Kidney epithelial cell (primary cell): ENCODE results near the gene CSN1S1. TPM values are rescaled to one million over a fixed set of nuclear protein-coding genes. Genes with fewer than 3 reads are reported as not detected.

Experiments used
- DNase-seq: peaks from one replicate; pipeline ENCODE4 v3.0.0-alpha.2; 2010; ENCODE audit warnings: low read depth
- H3K27me3 ChIP-seq: 2 replicates; pipeline ENCODE4 v1.6.0; 2011; ENCODE audit warnings: low read length; ENCODE audit not compliant: control insufficient read depth, insufficient read depth
- H3K36me3 ChIP-seq: 2 replicates; pipeline ENCODE4 v1.5.1; 2011; ENCODE audit warnings: low read length; ENCODE audit not compliant: control insufficient read depth, insufficient read depth
- H3K4me3 ChIP-seq: 2 replicates; pipeline ENCODE4 v1.5.1; 2011; ENCODE audit warnings: low read depth, mild to moderate bottlenecking, control low read depth, low read length
- total RNA-seq: library from RNA; depleted of rRNA; stranded (reverse); fragments of >200 nt; gene quantifications from 2 replicates; pipeline ENCODE4 v1.2.3, GENCODE V29; 2015
- TF ChIP-seq, protein P1 (sequence below): IDR thresholded peaks from 2 replicates; pipeline ENCODE4 v1.5.1; 2011; ENCODE audit warnings: mild to moderate bottlenecking, moderate library complexity, low read length, control low read depth, inconsistent platforms; ENCODE audit not compliant: insufficient read depth, poor library complexity, severe bottlenecking

CSN1S1 gene, protein sequence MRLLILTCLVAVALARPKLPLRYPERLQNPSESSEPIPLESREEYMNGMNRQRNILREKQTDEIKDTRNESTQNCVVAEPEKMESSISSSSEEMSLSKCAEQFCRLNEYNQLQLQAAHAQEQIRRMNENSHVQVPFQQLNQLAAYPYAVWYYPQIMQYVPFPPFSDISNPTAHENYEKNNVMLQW
- total RNA-seq: not detected in 2 replicates

DNA sequence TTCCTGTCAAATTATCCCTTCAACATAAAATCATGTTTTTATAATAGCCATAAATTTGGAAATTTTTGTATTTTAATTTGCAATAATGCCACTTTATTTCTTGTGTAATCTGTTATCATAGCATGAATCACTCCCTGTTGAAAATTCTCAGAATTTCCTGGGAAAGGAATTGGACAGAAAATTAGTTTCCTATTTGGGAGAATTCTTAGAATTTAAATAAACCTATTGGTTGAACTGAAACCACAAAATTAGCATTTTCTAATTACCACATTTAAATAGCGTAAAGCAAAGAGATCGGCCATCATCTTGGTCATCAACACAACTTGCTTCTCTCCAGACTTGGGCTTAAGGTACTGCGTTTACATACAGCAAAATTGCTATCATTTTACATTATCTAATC lies at the start of gene CSN1S1:
CSN1S1 (plus strand) TSS at position 301 of the 400 bp plus-strand sequence. CDS start 1,488 bp downstream, outside the sequence.
- no peak for DNase-seq
- no peaks in the 10 kb centered on the region for H3K27me3 ChIP-seq
- H3K36me3 ChIP-seq: no peaks in the 10 kb centered on the region
- no peak within 1 kb of the TSS for H3K4me3 ChIP-seq
- TF ChIP-seq, protein P1, sequence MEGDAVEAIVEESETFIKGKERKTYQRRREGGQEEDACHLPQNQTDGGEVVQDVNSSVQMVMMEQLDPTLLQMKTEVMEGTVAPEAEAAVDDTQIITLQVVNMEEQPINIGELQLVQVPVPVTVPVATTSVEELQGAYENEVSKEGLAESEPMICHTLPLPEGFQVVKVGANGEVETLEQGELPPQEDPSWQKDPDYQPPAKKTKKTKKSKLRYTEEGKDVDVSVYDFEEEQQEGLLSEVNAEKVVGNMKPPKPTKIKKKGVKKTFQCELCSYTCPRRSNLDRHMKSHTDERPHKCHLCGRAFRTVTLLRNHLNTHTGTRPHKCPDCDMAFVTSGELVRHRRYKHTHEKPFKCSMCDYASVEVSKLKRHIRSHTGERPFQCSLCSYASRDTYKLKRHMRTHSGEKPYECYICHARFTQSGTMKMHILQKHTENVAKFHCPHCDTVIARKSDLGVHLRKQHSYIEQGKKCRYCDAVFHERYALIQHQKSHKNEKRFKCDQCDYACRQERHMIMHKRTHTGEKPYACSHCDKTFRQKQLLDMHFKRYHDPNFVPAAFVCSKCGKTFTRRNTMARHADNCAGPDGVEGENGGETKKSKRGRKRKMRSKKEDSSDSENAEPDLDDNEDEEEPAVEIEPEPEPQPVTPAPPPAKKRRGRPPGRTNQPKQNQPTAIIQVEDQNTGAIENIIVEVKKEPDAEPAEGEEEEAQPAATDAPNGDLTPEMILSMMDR: no peak

DNA sequence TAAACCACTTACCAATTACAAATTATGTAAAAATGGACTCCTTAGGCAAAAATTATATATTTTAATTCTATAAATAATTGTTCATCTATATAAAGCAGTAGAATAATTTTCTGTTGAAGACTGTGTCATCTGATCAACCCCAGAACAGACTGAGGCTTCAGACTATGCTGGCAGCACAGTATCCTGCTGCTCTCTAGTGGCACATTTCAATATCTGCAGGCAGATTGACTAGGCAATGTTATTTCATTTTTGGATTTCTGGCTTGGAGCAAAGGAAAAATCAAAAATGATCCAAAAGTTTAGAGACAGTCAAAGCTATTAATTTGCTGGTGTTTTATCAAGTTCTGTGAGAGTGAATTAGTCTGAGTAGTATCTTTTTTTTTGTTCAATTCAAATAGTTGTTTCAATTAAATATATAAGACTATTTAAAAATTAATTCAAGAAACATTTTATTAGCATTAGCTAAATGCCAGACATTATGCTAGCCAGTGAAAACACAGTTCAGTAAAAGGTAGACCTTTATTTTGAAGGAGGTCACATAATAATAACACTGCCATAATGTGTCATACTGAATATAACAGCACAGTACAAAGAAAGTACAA lies 49.6 kb upstream of the CSN1S1 start:
- TF ChIP-seq, protein P1: peak; percentile 86
- no peaks in the 10 kb centered on the region for H3K27me3 ChIP-seq
- H3K36me3 ChIP-seq: no peaks in the 10 kb centered on the region
- DNase-seq: no peak
- H3K4me3 ChIP-seq: no peak overlapping the region

DNA sequence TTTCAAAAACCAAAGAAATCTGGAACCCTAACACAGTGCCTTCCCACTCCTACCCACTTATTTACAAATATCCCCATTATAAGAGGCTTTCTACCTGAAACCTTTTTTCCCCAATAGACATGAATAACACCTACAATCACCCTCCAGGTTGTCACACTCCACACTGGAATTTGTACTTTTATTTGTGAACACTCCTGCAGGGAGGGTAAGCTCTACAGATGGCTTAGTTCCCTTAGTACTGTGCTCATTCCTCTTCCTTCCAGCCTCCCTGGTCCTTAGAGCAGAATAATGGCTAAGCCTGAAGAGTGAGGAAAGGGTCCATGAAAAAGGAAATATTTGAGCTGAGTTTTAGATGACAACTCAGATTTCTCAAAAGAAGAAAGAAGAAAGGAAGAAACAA lies 48.7 kb upstream of the CSN1S1 start:
- TF ChIP-seq, protein P1: no peak
- Histone ChIP-seq H3K4me3 (no peak overlapping the region), H3K27me3 (no peaks in the 10 kb centered on the region), H3K36me3 (no peaks in the 10 kb centered on the region)
- no peak for DNase-seq

DNA sequence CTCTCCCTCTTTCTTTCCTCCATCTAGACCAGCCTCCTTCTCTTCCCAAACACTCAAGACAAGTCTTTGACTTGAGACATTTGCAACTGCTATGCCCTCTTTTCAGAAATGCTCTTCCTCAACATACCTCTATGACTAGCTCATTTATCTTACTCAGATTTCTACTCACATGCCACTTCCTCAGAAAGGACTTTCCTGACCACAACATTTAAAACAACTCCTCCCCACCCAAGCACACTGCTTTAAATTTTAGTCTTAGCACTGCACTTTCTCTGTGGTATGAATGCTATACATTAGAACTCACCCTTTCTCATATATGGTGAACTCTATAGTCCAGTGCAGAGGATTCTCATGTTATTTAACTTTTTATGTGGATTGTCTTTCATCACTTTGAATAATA lies 42.5 kb upstream of the CSN1S1 start:
- TF ChIP-seq, protein P1: no peak

DNA sequence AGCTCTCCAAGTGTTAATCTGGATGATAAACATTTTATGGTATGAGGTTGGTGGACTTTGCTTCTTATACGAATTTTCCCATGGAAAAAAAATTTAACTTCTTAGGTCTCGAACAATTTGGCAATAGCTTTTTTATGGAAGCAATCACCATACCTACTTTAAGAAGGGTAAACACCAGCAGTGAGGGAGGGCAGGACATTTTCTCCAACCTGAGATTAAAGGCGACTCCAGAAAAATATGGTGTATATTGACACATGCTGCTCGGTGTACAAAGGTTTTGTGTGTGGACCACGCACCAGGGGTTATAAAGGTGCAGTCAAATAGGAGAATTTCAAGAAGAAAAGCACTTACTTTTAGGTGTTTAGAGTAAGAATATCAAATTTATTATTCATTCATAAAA lies 36.7 kb upstream of the CSN1S1 start:
- TF ChIP-seq, protein P1: no peak
- Histone ChIP-seq H3K27me3 (no peaks in the 10 kb centered on the region), H3K36me3 (no peaks in the 10 kb centered on the region), H3K4me3 (no peak overlapping the region)
- no peak for DNase-seq

More for the DNA sequence above, 42.5 kb upstream of the CSN1S1 start:
- no peaks in the 10 kb centered on the region for H3K27me3 ChIP-seq
- no peak overlapping the region for H3K4me3 ChIP-seq
- DNase-seq: no peak
- no peaks in the 10 kb centered on the region for H3K36me3 ChIP-seq

DNA sequence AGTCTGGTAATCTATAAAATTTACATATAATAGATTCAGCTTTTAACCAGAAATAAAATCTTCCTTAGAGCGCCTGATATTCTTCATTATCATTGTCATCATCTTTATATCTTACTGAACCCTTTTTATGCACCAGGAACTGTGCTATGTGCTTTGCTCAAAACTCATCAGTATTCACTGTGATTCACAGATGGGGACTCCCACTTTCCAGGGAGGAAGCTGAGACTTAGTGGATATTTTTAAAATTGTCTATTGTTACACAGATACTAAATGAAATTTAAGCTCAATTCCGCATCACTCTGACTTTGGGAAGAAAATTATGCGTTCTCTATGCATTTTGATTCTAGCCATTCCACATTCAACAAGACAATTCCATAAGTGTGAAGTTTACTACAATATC lies 36.1 kb upstream of the CSN1S1 start:
- Histone ChIP-seq H3K36me3 (no peaks in the 10 kb centered on the region), H3K27me3 (no peaks in the 10 kb centered on the region), H3K4me3 (no peak overlapping the region)
- DNase-seq: no peak
- TF ChIP-seq, protein P1: no peak
